RCC 7860 (cell line): ENCODE data around the gene CNOT8.
A peak's percentile ranks its signal among the peaks of the same experiment; 100 is the strongest.
"Not testable (repeated sequence)": the region's sequence is repeated elsewhere in the genome, so short reads cannot be mapped to it uniquely, and the experiment has no call there.

Experiments used
- DNase-seq: peaks from one replicate; pipeline ENCODE4 v3.0.0-alpha.2; 2015; ENCODE audit warnings: low spot score
- FAIRE-seq: peaks from 2 replicates; lab custom pipeline; 2012; peaks lifted over from hg19 to GRCh38; lab: Jason Lieb, UNC

Gene CNOT8

DNA sequence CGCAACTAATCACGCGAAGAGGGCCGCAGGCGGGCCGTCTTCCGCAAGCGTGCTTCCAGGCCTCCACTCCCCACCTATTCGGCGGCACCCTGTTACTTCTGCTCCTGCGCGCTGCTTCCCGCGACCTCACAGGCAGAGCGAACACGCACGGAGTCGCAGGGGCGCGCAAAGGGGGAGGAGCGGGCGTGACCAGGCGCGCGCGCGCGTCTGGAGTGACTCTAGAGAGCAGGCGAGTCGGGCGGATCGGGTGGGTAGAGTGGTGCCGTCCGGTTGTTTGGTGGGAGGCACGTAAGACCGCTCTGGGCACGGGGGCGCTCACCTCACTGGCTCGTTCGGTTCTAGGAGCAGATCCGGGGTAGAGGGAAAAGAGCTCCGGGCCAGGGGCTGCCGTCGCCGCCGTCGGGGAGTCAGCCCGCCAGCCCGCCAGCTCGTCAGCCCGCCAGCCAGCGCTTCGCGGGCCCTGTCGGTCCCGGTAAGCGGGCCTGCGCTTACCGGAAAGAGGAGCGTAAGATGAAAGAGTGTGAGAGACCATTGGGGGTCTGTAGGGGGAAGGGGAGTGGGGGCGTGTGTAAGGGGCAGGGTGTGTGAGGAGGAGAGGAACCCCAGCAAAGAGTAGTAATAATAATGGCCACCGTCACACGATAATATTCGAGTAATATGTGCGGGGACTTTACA, at the start of gene CNOT8:
CNOT8 (plus strand) TSS at position 331 of the 675 bp plus-strand sequence. CDS start 4,652 bp downstream, outside the sequence.
- DNase-seq (peak; percentile 88), FAIRE-seq (peak; percentile 2)

DNA sequence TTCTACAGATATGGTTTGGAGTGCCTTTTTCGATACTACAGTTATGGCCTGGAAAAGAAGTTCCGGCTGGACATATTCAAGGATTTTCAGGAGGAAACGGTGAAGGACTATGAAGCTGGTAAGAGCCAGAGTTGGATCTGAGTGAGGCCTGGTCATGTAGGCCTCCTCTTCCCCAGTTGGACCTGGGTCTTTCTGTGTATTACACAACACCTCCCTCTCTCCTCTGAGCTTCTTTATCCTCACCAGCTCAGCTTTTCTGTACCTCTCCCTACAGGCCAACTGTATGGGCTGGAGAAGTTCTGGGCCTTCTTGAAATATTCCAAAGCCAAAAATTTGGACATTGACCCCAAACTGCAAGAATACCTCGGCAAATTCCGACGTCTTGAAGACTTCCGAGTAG, 47.2 kb upstream of the CNOT8 start:
- DNase-seq (no peak), FAIRE-seq (no peak)

- FAIRE-seq (no peak), DNase-seq (peak; percentile 35)
Observed at GRCh38 chr5:154811653-154812465, 46.6 kb upstream of the CNOT8 start.

GRCh38 chr5:154813158-154813557, 45.3 kb upstream of the CNOT8 start:
- DNase-seq = no peak
- FAIRE-seq = no peak

DNA sequence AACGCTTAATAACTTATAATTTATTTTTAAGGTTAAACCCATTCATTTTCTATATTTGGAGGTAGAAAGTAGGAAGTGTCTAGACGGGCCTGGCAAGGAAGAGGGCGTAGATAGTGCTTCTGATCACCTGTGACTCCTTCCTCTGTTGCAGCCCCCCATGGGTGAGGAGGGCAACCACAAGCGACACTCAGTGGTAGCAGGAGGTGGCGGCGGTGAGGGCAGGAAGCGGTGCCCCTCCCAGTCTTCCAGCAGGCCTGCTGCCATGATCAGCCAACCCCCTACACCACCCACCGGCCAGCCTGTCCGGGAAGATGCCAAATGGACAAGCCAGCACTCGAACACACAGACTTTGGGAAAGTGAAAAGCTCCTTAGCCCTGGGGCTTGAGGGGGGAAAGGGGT, 44.7 kb upstream of the CNOT8 start:
- no peak for FAIRE-seq
- no peak for DNase-seq

- no peak for FAIRE-seq
- no peak for DNase-seq
Observed at GRCh38 chr5:154815025-154815424, 43.4 kb upstream of the CNOT8 start.

DNA sequence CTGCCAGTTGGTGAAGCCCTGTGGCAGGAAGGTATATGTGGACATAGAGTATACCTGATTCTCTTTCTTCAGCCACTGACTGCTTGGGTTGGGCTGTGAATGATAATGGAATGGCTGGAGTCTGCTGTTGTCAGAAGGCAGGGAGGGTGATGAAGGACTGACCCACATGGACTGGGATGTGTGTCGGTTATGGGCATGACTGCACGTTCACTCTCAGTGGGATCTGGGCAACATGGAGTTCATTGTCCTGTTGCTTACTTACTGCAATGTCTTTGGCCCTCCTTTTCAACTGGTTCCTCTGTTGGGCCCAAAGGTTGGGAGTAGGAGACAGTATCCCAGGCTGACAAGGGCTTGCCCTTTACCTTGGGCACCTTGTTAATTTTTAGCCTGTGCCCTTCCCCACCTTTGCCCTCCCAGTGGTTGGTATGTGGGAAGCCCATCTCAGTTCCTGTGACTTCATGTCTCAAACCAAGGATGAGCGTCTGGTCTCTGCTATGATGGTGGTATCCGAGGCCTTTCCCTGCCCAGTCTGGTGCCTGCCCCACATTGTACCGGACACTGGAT, 42.7 kb upstream of the CNOT8 start:
- FAIRE-seq (no peak), DNase-seq (no peak)

GRCh38 chr5:154816891-154817492, 41.4 kb upstream of the CNOT8 start:
- FAIRE-seq = no peak
- DNase-seq = no peak

GRCh38 chr5:154817815-154818214, 40.6 kb upstream of the CNOT8 start:
- FAIRE-seq (no peak), DNase-seq (no peak)

DNA sequence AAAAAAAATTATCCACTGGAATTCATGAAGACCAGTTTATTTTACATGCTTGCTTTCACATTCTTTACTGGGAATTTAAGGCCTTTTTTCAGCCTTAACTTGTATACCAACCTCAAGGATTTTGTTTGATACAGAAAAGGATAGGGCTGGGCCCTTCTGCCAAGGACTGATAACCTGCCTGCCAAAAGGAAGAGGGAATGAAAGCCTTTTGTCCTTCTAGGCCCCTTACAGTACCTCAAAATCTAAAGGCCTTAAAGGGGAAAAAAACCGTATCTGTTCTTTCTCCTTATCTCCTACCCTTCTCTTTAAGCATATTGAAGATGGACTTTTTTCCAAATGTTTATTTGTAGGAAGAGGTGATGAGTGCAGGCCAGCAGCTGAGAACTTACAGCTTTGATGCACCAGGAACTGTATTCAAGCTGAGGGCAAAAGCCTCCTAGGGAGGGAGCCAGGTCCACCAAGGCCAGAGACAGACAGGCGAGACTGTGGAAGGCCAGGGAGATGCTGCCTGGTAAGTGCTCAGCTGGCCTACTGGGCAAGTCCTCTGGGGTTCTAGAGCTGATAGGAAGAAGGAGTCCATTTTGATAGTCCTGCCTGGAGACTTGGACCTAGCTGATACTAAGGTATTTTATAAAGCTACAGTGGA, 39.8 kb upstream of the CNOT8 start:
- FAIRE-seq = no peak
- DNase-seq = no peak

GRCh38 chr5:154819546-154819945, 38.9 kb upstream of the CNOT8 start:
- DNase-seq (no peak), FAIRE-seq (no peak)

GRCh38 chr5:154820383-154820782, 38.0 kb upstream of the CNOT8 start:
- DNase-seq (no peak), FAIRE-seq (no peak)

- DNase-seq, FAIRE-seq: not testable (repeated sequence)
Observed at GRCh38 chr5:154822896-154823295, 35.5 kb upstream of the CNOT8 start.

DNA sequence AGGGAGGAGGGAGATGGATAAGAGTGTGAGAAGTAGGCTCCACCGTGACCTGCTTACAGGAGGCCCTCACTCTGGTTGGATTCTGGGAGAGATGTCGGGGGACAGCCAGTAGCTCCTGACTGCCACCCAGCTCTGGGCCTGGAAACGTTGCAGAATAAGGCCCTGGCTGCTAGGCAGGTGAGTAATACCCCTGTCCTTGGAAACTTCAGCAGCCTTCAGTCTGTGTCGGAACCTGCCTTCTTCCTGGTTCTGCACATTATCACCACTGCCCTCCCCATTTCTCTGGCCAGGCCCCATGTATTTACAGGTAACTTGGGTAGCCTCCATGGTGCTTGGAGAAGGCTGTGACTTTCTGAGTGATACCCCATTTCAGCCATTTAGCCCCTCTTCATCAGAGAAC, 34.8 kb upstream of the CNOT8 start:
- FAIRE-seq (no peak), DNase-seq (no peak)

GRCh38 chr5:154824070-154824469, 34.4 kb upstream of the CNOT8 start:
- no peak for FAIRE-seq
- no peak for DNase-seq

- DNase-seq = no peak
Observed at GRCh38 chr5:154829181-154829588, 29.2 kb upstream of the CNOT8 start.

GRCh38 chr5:154829589-154830218, 28.7 kb upstream of the CNOT8 start:
- DNase-seq = peak; percentile 26
- FAIRE-seq = no peak

More at GRCh38 chr5:154829181-154829588, 29.2 kb upstream of the CNOT8 start:
- no peak for FAIRE-seq

DNA sequence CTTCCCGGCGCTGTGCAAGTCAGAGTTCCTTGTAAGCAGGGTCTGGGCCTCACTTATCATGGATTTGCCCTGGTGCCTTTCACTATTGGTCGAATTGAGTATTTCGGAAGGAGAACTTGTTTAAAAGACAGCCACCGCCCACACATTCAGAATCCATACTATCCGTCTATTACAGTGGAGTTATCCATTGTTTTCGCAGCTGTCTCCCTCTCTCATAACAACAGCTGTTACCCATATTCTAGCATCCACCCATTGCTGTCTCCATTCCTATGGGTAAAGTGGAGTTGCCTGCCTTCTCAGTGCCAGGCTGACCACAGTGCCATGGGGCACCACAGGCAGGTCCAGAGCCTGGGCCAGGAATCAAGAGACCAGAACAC, 28.2 kb upstream of the CNOT8 start:
- no peak for DNase-seq

GRCh38 chr5:154830596-154830995, 27.8 kb upstream of the CNOT8 start:
- DNase-seq (no peak), FAIRE-seq (no peak)

More for the DNA sequence above, 28.2 kb upstream of the CNOT8 start:
- no peak for FAIRE-seq

DNA sequence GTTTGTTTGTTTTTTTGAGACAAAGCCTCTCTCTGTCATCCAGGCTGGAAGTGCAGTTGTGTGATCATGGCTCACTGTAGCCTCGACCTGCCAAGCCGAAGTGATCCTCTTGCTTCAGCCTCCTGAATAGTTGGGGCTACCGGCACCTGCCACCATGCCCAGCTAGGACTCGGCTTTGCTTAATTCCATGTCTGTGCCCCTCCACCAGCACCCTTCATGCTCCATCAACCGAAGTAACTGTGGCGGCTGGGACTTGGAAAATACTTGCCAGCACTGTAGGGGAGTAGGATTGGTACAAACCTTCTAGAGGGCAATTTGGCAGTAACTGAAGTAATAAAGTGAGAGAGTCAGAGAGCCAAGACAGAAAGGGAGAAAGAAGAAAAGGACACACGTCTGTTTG, 27.0 kb upstream of the CNOT8 start:
- DNase-seq (no peak), FAIRE-seq (no peak)
